Measurements from ENCODE around the gene YDJC. TPM values are rescaled to one million over a fixed set of nuclear protein-coding genes. Genes with fewer than 3 reads are reported as not detected.
A peak's percentile ranks its signal among the peaks of the same experiment; 100 is the strongest.

The YDJC gene
- total and polyA plus RNA-seq, 2 of the 13 experiments (the other 11 are each of a cell fraction or from before 2014, with no cell fraction given), result 15.3 to 32.0 TPM

- no peak for TF ChIP-seq HIC2 (CRISPR knock-in tag; IDR thresholded peaks at IDR 0.05; ENCODE audit: low read depth)
- TF ChIP-seq, protein P1, sequence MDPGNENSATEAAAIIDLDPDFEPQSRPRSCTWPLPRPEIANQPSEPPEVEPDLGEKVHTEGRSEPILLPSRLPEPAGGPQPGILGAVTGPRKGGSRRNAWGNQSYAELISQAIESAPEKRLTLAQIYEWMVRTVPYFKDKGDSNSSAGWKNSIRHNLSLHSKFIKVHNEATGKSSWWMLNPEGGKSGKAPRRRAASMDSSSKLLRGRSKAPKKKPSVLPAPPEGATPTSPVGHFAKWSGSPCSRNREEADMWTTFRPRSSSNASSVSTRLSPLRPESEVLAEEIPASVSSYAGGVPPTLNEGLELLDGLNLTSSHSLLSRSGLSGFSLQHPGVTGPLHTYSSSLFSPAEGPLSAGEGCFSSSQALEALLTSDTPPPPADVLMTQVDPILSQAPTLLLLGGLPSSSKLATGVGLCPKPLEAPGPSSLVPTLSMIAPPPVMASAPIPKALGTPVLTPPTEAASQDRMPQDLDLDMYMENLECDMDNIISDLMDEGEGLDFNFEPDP (CRISPR knock-in tag; conservative IDR thresholded peaks at IDR 0.05), result no peak
Measured at GRCh38 chr22:21631025-21631424, 1.2 kb upstream of the YDJC start (continued).

DNA sequence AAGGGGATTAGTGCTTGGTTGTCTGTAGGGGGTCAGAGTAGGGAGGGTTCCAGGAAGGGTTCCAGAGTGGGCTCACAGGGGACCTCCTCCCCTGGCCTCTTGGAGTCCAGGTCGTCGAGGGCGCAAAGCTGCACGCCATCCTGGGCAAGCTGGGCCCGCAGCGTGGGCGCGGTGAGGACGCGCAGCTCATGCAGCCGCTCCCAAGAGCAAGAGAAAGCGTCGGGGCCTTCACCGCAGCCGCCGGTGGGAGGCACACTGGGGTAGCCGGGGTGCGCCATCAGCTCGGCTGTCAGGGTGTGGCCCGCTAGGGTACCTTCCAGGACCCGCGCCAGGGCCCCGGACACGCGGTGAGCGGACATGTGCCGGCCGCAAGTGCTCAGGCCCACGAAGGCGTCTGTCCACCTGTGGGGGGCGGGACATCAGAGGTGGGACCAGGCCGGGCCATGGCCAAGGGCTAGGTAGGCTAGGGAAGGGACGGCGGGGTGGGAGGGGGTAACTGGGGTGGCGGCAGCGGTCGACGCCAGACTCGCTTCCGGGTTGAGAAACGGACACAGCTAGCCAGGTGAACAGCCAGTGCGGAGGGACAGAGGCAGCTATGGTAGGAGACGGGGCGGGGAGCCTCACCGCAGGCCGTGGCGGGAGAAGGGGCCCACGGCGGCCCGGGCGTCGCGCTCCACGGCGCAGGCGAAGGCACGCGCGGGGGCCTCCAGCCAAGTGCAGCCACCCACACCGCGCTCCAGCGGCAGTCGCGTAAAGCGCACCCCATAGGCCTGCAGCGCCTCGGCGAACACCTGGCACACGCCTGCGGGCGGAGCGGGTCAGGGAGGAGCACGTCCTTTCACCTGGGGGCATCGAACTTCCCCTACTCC lies 1.2 kb downstream of the YDJC start:
- CTCF ChIA-PET (ENCODE audit: low intra/inter-chr PET ratio, low total read pairs), result interaction anchor here (1.9 kb wide), 1 partner anchor 13 kb away, joined by 16 read pairs; the partner anchor contains the start of gene SDF2L1
- peaks cover 19% of the 10 kb centered on the region for H3K79me2 ChIP-seq (ENCODE audit: insufficient read depth, low read length)
- H3K9me3 ChIP-seq (ENCODE audit: low read length), result no peaks in the 10 kb centered on the region
- POLR2A ChIA-PET, result interaction anchor here (0.9 to 2.0 kb wide), 8 partner anchors 9 to 171 kb away, joined by 3 to 58 read pairs (median 6); partner anchors contain the start of genes PPIL2 and SDF2L1
- H3K4me1 ChIP-seq (ENCODE audit: insufficient read depth, low read length), result peaks cover 32% of the 10 kb centered on the region
- H3K4me3 ChIP-seq (replicated peaks in 1 of 3; ENCODE audit: insufficient read depth in 1 of 3, low read depth in 2 of 3, low read length in 3 of 3), result peak overlapping the region; percentile 85 to 99 (median 91)
- peak overlapping the region; percentile 91 for H3K9ac ChIP-seq (ENCODE audit: insufficient read depth, low read depth, low read length)
- in situ Hi-C loops (cut with HindIII; ENCODE audit: extremely low pct_ligation_motif_present, low pct_unique_long_range_greater_than_20kb), result no loop called here
- peak overlapping the region; percentile 79 for H3K27ac ChIP-seq (ENCODE audit: extremely low read length, insufficient read depth, low read length)
- 96% methylated on average over 39 of the region's 74 CpGs for WGBS (ENCODE audit: low lambda C conversion rate)
- BruUV-seq (replicated peaks), result no TSS peak
- H3K27me3 ChIP-seq (ENCODE audit: control insufficient read depth in 1 of 2, insufficient read depth in 2 of 2, low read length in 2 of 2), result no peaks in the 10 kb centered on the region
- H2AFZ ChIP-seq (ENCODE audit: low read length), result no peak overlapping the region
- ATAC-seq, result no peak; the same call in 2 of the 3 replicates
- FAIRE-seq, result no peak
- H3K36me3 ChIP-seq (replicated peaks in 1 of 2; ENCODE audit: control insufficient read depth in 1 of 2, insufficient read depth in 2 of 2, low read length in 2 of 2), result peaks cover 2 to 18% of the 10 kb centered on the region in 2 experiments; a peak in 2 of 5 replicates
- H4K20me1 ChIP-seq (ENCODE audit: insufficient read depth, low read length), result peaks cover 10% of the 10 kb centered on the region
- peak overlapping the region; percentile 92 for H3K4me2 ChIP-seq (ENCODE audit: low read depth, low read length)
- intact Hi-C loops (cut with micrococcal nuclease; ENCODE audit: unreplicated experiment), result no loop called here
- DNase-seq (ENCODE audit: low spot score), result no peak
- TF ChIP-seq AGO2 (optimal IDR thresholded peaks at IDR 0.05; ENCODE audit: low read depth, low read length), result peak; percentile 14
- TF ChIP-seq FOSL1 (CRISPR knock-in tag; IDR thresholded peaks at IDR 0.05; ENCODE audit: borderline replicate concordance), result no peak
- no peak for TF ChIP-seq ATF4 (CRISPR knock-in tag; IDR thresholded peaks at IDR 0.05)
- TF ChIP-seq ESRRA (CRISPR knock-in tag; IDR thresholded peaks at IDR 0.05; ENCODE audit: low read depth), result 0 out of 2 replicates have a peak, but pooled peaks have one; percentile 31
- no peak for TF ChIP-seq PRDM10 (CRISPR knock-in tag; IDR thresholded peaks at IDR 0.05; ENCODE audit: low read depth)
- no peak for TF ChIP-seq ZNF83 (CRISPR knock-in tag; IDR thresholded peaks at IDR 0.05; ENCODE audit: borderline replicate concordance)
- TF ChIP-seq NPAS2 (CRISPR knock-in tag; IDR thresholded peaks at IDR 0.05; ENCODE audit: borderline replicate concordance), result no peak
- TF ChIP-seq HNF4G (IDR thresholded peaks at IDR 0.05; ENCODE audit: borderline replicate concordance, low read depth, low read length), result no peak
- TF ChIP-seq HNF4G (CRISPR knock-in tag; IDR thresholded peaks at IDR 0.05; ENCODE audit: borderline replicate concordance, low read depth), result no peak
